Left kidney (tissue), 2 donors: Measurements from ENCODE around the gene BCOR. TPM values are rescaled to one million over a fixed set of nuclear protein-coding genes. Genes with fewer than 3 reads are reported as not detected.

Experiments used
- DNase-seq: peaks from one replicate; pipeline ENCODE4 v3.0.0-alpha.2; 2013
- polyA plus RNA-seq: library from polyadenylated mRNA; unstranded; fragments of 120-200 nt; gene quantifications from one replicate; pipeline ENCODE4 v1.2.1, GENCODE V29; 2013; ENCODE audit not compliant: insufficient read length

The BCOR gene
- polyA plus RNA-seq, 1 donor = 53.4 TPM

DNA sequence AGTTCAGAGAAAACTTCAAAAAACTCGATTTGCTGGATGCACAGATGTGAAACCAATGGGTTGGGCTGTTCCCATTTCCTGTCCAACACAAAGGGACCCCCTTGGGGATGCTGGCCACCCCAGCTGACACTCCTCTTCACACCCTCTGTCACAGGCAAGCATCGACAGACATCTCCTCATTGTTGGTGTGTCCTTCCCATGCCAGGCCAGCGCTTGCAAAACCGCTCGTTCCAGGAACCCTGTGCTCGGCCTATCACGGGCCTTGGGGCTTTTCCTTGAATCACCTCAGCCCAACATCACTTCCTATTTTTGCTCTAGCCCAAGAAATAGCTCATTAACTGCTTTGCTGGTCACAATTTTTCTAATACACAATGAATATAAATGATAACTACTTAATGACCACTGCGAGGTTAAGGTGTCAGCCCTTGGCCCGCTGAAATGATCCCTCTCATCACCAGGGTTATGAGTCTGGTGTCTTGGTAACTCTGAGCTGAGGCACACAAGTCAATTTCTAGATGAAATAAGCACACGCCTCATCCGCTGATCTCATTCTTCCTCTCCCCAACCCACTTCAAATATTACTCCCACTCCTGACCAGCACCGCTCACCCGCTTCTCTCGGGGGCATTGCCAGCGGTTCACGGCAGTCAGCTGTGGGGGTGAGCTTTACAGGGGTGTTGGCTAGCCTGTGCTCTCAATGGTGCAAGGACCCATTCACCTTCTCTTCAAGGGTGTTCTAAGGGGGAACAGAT is 32.3 kb downstream of the BCOR start:
- DNase-seq = no peak

DNA sequence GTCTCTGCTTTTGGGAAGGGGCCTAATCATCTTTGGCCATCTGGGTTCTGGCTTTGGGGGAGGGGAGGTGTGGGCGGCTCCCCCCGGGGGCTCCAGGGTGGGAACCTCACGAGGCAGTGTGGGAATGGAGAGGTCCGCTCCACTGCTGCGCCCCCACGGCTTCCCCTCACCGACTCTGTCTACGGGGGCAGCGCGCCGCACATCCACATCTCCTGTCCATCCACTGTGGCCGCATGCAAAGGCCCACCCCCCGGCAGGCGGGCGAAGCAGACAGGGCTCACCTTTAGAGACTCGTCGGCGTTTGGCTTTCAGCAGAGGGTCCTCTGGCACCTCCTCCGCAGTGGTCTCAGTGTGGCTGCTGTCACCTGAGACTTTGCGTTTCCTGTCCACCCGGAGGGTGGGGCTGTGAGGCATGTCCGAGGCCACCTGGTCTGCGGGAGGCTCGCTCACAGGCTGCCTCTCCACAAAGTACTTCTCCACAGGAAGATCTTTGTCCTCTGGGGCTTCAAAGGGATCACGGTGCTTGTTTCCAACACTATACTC is 33.6 kb downstream of the BCOR start:
- no peak for DNase-seq

DNA sequence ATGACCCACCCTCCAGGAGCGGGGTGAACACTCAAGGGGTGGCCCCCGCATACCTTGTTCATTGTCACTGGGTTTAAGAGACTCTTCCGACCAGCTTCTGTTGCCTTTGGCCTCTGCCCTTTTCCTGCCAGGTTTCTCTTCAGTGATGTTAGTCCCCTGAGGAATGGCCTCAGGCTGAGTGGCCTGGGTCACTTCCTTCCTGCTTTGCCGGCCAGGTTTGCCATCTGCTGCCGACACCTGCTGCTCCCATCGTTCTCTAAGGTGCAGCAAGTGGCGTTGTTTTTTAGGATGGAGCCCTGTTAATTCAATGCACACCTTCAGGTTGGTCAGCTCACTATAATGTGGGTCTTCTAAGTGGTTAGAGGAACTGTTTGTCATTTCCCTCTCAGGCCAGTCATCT is 34.2 kb downstream of the BCOR start:
- DNase-seq = no peak

DNA sequence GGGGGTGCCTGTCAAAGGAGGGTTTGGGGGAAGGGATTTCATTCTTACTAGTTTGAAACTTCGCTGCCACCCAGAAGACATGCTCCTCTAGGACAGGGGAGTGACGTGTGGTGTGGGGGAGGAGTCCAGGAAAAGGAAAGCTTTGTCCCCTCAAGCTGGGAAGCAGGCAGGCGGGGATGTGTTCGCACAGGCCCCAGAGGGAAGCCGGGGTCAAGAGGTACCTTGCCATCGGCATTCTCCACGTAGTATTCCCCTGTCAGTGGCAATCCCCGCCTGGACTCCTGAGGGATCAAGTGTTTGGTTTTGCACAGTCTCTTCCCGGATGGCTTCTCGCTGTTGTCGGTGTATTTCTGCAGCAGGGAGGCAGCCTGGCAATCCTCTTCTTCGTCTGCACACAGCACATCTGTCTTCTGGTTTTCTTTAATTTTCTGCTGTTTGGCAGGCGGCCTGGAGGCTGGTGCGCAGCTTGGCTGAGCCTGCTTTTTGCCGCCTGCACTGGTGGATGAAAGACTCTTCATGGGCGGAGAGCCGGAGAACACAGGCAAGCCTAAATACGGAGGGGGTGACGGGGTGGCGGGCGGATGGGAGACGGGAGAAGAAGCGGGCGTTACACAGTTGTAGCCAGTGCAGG is 35.1 kb downstream of the BCOR start:
- no peak for DNase-seq

DNA sequence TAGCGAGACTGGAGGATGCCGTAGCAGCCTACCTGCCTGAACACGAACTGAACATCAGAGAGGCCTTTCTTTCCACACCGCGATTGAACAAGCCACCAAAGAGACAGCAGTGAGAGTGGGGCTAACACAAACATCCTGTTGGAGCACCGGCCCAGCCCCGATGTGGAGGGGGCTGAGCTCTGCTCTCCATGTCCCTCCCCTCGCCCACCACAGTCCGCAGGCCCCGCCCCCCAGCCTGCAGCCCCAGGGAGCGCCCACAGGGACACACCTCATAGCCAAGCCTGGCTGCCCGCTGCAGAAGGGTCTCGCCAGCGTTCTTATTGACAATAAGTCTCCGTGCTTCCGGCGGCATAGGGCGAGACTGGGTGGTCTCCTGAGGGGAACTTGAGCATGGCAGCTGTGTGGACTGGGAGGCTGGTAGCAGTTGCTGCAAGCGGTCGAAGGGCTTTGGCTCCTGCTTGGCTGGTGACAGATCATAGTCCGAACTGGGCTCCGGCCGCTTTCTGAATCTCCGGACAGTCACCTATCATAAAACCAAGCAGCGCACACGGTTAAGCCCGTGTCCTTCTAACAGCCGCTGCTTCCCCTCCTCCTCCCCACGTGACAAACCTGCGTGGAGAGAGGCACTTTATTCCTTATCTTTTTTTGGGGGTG is 35.8 kb downstream of the BCOR start:
- DNase-seq = no peak

DNA sequence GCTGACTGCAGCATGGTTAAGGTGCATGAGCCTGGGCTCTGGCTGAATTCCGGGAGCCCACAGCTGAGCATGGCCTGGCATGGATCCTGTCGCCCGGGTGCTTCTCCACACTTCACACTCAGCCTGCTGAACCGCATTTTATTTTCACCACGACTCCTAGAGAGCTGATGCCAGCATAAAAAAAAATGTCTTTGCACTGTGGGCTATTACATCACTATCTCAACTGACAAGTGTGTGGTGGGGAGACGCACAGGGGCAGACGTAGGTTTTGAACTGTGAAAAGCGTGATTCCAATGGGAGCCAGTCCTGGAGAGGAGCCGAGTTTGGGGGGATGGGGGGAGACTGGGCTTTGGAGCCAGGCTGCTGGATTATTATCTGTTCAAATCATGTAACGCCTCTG is 36.8 kb downstream of the BCOR start:
- no peak for DNase-seq

DNA sequence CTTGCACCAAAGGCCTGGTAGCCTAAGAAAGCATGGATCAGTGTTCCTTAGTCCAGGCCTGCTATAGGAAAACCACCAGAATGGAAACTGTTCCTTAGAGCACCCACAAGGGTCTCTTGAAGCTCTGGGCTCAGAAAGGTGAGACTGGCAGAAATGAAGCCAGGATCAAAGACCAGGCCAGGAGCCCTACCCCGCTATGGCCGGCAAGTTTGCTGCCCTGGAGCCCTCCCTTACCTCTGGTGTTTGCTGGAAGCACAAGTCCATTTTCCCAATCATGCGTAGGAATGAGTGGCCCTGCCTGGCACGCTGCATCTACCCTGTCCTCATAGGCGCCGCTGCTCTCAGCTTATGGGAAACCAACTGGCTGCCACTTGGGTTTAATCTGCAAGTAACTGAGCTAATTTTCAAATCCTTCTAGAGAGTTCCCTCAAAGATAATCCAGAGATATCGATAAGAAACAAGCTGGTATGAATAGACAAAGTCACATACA is 37.4 kb downstream of the BCOR start:
- no peak for DNase-seq

DNA sequence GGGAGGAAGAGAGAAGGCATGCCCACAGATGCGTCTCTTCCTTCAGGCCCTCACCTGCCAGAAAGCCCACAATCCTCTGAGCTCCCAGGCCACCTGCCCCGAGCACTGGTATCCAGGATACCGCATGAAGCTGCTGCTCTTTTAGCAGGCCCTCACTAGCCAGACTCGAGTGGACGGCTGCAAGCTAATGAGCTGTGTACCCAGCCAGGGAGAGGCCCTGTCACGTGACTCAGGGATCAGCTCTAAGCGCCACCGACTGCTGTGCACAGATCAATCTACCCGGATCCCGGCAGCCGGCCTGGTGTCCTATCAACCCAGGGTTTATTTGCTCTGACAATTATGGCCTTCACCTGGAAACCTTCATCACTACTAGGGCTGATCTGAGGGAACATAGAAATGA is 39.0 kb downstream of the BCOR start:
- DNase-seq = no peak

DNA sequence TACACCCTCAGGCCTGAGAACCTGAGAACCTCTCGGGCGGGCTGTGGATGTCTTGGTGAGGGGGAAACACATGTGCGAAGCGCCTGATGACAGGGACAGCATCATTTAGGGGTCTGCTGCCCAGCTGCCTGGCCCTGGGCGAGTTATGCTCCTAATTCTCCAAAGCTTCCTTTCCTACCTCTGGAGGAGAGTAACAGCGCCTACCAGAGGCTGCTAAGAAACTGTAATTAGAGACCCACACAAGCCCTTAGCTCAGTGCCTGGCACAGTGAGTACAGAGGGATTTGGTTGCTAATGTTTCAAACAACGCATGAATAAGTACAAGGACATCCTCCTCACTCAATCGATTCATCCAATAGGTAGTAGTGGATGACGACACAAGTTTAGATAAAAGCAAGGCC is 40.4 kb downstream of the BCOR start:
- DNase-seq = no peak

DNA sequence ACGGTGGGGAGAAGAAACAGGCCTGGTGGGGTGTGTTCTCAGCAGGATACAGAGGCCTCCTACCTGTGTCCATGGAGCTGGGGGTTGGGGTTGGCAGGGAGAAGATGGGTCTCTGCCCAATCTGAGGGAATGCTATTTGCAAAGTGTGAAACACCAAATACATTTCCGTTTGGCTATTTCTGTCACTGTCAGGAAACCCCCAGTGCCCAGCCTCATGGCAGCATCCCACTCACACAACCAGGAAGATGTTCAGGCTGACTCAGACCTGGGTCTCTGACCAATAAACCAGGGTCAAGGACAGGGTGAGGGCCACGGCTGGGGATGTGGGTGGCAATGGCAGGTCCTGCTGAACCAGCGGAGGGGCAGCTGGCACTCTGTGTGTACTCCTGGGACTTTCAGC is 41.3 kb downstream of the BCOR start:
- DNase-seq = no peak

DNA sequence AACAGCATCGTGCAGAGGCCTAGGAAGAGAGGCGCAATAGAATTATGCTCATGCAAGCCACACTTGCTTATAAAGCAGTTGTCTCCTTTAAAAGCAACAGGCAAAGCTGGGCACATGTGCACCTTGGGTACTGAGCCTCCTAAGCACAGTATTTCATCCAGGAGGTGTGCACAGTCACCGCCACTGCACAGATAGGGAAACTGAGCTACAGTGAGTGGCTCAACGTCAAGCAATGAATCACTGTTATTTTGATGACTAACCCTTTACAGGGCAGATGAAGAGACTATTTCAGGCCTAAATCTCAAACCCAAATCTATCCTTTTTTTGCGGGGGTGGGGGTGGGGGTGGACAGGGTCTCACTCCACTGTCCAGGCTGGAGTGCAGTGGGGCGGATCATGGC is 42.3 kb downstream of the BCOR start:
- DNase-seq = no peak

DNA sequence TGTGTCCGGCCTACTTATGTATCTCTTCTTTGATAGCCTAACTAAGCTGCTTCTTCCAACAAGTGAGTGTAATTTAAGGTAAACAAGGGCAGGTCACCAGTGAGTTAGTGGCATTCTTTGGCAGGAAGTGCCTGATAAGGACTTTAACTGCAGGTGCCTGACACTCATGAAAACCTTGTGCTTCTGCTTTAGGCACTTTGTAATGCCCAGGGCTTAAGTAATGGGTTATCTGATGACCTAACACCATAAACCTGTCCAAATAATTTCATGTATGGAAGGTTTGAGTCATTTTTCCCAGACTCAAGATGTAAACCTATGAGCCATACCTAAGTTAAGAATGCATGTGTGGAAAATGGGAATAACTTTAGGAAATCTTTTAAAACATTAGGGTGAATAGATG is 43.0 kb downstream of the BCOR start:
- DNase-seq = no peak

DNA sequence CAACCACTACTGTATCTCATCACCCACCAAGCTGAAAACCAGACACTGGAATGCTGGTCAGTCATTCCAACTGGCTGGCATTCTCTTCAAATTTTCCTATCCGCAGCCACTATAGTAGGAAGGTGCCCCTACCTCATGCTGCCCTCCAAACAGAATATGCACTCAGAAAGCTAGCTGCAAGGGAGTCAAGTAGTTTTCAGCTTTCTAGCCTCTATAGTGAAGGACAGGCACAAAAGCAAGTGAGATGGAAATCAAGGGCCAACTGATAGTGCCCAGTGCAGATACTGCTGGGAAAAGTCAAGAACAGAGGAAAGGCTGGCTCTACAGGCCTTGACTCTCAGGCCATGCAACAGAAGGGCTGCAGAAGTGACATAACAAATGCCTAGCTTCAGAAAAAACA is 47.2 kb downstream of the BCOR start:
- no peak for DNase-seq

DNA sequence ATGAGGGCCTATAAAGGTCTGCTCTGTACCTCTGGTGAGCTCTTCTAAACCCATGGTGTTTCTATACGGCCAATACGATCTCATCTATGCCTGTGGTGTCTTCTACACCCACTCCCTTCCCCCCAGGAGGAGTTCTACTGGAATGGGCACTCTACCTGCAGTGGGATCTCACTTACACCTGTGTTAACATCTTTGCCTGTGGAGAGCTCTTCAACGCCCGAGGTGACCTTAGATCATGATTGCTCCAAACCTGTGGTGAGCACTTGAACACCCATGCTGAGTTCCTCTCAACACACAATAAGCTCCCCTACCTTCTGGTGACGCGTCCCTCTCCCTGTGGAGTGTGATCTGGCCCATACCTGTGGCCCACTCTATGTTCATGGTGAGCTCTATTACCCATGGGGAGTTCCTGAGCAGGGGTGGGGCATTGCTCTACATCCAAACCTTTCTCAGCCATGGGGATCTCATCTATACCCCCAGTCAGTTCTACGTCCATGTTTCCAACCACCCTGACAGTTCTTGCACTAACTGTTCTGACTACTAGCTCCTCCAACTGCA is 48.6 kb downstream of the BCOR start:
- no peak for DNase-seq

DNA sequence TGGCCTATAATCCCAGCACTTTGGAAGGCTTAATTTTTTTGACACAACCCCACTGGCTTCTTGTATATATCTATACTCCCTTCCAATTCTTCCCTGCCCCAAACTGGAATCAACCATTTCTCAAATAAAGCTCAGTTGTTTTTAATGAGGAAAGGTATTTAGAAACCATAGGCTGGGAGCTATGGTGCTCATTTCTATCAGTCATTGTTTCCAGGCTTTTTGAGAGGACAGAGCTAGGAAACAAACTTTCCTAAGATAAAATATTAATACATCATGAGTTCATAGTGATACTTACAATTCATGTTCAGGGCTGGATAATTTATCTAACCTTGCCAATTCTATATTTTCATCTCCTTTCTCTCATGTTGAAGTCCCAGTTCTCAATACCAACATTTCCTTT is 50.3 kb downstream of the BCOR start:
- no peak for DNase-seq

DNA sequence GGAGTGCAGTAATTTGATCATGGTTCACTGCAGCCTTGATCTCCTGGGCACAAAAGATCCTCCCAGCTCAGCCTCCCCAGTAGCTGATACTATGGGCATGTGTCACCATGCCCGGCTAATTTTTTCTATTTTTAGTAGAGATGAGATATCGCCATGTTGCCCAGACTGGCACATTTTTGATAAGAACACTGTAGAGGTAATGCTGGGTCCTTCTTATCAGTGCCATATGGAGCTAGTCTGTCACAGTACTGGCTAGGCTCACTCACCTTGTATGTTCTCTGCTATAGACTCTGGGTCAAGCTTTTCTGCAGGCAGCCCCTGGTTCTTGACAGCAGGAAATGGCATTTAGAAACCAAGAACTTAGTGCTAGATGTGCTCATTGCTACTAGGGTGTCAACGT is 53.9 kb downstream of the BCOR start:
- DNase-seq = no peak

DNA sequence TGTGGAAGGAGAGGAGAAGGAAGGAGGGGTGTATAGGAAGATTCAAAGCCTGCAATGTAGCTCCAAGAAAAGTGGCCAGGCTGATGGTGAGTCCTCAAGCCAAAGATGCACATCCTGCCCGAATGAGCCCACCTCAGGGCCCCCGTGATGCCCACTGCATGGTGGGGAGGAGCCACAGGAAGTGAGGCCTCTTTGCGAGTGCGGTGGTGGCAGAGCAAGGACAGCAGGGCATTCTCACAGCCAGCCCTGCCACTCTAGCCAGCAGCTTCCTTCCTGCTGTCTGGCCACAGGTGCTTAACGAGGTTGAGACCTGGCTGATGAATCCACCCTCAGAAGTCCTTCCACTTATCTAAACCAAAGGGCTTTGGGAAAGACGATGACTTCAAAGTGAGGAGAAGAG is 55.8 kb downstream of the BCOR start:
- DNase-seq = no peak

DNA sequence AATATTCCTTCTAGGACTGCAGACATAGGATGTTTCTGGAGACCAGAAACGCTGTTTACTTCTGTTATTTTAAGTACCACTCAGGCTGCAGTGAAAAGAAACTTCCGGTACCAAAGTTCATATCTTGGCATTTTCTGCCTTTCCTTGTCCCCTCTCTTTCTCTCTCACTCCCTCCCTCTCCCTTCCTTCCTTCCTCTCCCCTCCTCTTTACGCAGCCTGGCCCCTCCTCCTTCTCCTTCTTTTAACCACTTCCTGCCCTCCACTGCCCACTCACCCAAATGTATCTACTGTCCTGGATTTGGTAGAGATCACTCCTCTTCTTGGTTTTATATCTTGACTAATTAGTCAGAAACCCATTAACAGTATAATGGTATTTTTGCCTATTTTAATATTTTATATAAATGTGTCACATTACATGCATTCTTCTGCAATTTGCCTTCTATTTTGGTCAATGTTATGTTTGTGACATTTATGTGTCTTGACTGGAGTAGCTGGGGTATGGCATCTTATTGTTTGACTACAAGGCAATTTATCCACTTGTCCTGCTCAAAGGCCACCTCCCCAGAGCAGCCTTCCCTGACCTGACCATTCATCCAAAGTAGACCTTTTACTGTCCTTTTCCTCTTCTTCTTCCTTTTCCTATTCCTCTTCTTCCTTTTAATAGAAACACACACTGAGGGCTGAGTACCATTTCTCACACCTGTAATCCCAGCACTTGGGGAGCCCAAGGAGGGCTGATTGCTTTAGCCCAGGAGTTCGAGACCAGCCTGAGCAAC is 56.9 kb downstream of the BCOR start:
- no peak for DNase-seq

DNA sequence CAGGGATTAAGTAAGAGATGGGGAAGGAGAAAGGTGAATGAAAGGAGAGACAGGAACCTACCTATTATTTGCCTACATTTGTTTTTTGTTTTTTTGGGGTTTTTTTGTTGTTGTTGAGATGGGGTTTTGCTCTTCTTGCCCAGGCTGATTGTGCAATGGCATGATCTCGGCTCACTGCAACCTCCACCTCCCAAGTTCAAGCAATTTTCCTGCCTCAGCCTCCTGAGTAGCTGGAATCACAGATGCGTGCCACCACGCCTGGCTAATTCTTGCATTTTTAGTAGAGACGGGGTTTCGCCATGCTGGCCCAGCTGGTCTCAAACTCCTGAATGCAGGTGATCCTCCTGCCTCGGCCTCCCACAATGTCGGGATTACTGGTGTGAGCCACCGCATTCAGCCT is 57.9 kb downstream of the BCOR start:
- no peak for DNase-seq

DNA sequence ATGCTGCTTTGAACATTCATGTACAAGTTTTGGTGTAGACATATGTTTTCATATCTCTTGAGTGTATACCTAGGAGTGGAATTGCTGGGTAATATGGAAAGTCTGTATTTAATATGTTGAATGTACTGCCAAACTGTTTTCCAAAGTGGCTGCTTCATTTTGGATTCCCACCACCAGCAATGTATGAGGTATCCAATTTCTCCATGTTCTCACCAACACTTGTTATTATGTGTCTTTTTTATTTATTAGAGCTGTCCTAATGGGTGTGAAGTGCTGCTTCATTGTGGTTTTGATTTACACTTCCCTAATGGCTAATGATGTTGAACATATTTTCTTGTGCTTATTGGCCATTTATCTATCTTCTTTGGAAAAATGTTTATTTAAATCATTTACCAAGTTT is 60.4 kb downstream of the BCOR start:
- DNase-seq = no peak

DNA sequence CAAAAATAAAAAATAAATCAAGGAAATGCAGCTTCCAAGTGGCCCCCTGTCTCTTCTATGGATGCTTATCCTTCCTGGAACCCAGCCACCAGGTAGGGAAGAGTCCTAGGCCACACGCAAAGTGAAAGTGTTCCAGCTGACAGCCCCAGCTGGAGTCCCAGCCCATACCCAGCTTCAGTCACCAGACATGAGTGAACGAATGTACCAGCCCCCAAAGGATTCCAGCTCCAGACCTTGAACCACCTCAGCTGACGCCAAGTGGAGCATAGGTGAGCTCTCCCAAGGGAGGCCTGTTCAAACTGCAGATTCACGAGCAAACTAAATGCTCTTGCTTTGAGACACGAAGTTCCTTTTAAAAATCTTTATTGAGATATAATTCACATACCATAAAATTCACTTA is 62.0 kb downstream of the BCOR start:
- no peak for DNase-seq

DNA sequence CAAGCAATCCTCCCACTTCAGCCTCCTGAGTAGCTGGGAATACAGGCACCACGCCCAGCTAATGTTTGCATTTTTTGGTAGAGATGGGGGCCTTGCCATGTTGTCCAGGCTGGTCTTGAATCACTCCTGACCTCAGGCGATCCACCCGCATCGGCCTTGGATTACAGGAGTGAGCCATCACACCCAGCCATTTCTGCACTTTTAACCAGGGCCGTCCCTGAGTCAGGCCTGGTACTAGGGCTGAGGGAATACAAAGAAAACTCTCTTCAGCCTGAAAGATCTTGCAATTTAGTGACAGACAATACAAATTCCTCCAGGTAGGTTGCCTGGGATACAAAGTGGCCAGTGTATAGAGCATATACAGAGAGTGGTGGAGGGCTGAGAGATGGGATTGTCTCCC is 65.8 kb downstream of the BCOR start:
- no peak for DNase-seq
